ENCODE results near the gene POLL. TPM values are rescaled to one million over a fixed set of nuclear protein-coding genes. Genes with fewer than 3 reads are reported as not detected.

The POLL gene
- total RNA-seq, 5 donors from 2014 or later (not counting 1 experiment from before 2014, with no cell fraction given), result 27.1 to 52.6 (median 43.4) TPM

GRCh38 chr10:101580486-101581399, 7.3 kb downstream of the POLL start:
- H3K9me3 Mint-ChIP-seq, result no peaks in the 10 kb centered on the region
- peaks cover 3 to 15% (median 5%) of the 10 kb centered on the region in 3 donors for H3K4me1 Mint-ChIP-seq
- ChIA-PET CTCF (interaction anchor here in 1 of 2 donors (0.8 kb wide), 1 partner anchor 39 kb away, joined by 3 read pairs; no protein-coding TSS in a partner anchor), POLR2A (no interaction called here)
- H3K9me3 ChIP-seq, result no peaks in the 10 kb centered on the region
- no peak for ATAC-seq (replicated peaks in 1 of 4)
- no peaks in the 10 kb centered on the region for H3K4me1 ChIP-seq (ENCODE audit: control insufficient read depth in 1 of 2, extremely low read depth in 1 of 2, insufficient read depth in 2 of 2, low read length in 2 of 2)
- H3K4me3 ChIP-seq (ENCODE audit: control insufficient read depth in 1 of 2, extremely low read depth in 1 of 2, low read length in 1 of 2), result no peak overlapping the region
- no peaks in the 10 kb centered on the region for H3K27me3 Mint-ChIP-seq
- DNase-seq, result no peak
- H3K36me3 Mint-ChIP-seq, result peaks cover 33% of the 10 kb centered on the region
- peaks cover 8 to 56% of the 10 kb centered on the region in 2 donors for H3K36me3 ChIP-seq (ENCODE audit: control insufficient read depth in 2 of 2, extremely low read depth in 1 of 2, insufficient read depth in 1 of 2, low read length in 1 of 2)
- H3K27ac ChIP-seq (ENCODE audit: low read length), result no peak overlapping the region
- 87% methylated on average over 6 of the region's 10 CpGs for WGBS (ENCODE audit: insufficient coverage)
- no peak overlapping the region for H3K4me3 Mint-ChIP-seq
- no peak overlapping the region for H3K27ac Mint-ChIP-seq
- no peaks in the 10 kb centered on the region for H3K27me3 ChIP-seq (replicated peaks in 1 of 2; ENCODE audit: control insufficient read depth in 2 of 2, extremely low read depth in 1 of 2, insufficient read depth in 2 of 2, low read length in 1 of 2)

- 93% methylated on average over 10 of the region's 12 CpGs for WGBS (ENCODE audit: insufficient coverage)
- Histone ChIP-seq H3K36me3 (ENCODE audit: control insufficient read depth in 2 of 2, extremely low read depth in 1 of 2, insufficient read depth in 1 of 2, low read length in 1 of 2) (peaks cover 8 to 46% of the 10 kb centered on the region in 2 donors), H3K27me3 (replicated peaks in 1 of 2; ENCODE audit: control insufficient read depth in 2 of 2, extremely low read depth in 1 of 2, insufficient read depth in 2 of 2, low read length in 1 of 2) (no peaks in the 10 kb centered on the region), H3K9me3 (no peaks in the 10 kb centered on the region), H3K27ac (ENCODE audit: low read length) (no peak overlapping the region), H3K4me3 (ENCODE audit: control insufficient read depth in 1 of 2, extremely low read depth in 1 of 2, low read length in 1 of 2) (no peak overlapping the region), H3K4me1 (ENCODE audit: control insufficient read depth in 1 of 2, extremely low read depth in 1 of 2, insufficient read depth in 2 of 2, low read length in 2 of 2) (no peaks in the 10 kb centered on the region)
- POLR2A ChIA-PET, result no interaction called here
- Mint-ChIP-seq H3K4me3 (no peak overlapping the region), H3K27ac (no peak overlapping the region), H3K27me3 (no peaks in the 10 kb centered on the region), H3K36me3 (peaks cover 27% of the 10 kb centered on the region), H3K4me1 (peaks cover 0 to 9% (median 0%) of the 10 kb centered on the region in 3 donors), H3K9me3 (no peaks in the 10 kb centered on the region)
- CTCF ChIA-PET, result interaction anchor here in 1 of 2 donors (0.6 kb wide), 1 partner anchor 34 kb away, joined by 4 read pairs; no protein-coding TSS in a partner anchor
- ATAC-seq (replicated peaks in 1 of 4) (no peak), DNase-seq (no peak)
Observed at GRCh38 chr10:101579516-101579870, 8.6 kb downstream of the POLL start.

- Mint-ChIP-seq H3K9me3 (no peaks in the 10 kb centered on the region), H3K27ac (no peak overlapping the region), H3K4me3 (no peak overlapping the region), H3K36me3 (peaks cover 22% of the 10 kb centered on the region), H3K4me1 (peaks cover 0 to 6% (median 0%) of the 10 kb centered on the region in 3 donors), H3K27me3 (no peaks in the 10 kb centered on the region)
- DNase-seq (no peak), ATAC-seq (replicated peaks in 1 of 4) (no peak)
- Histone ChIP-seq H3K36me3 (ENCODE audit: control insufficient read depth in 2 of 2, extremely low read depth in 1 of 2, insufficient read depth in 1 of 2, low read length in 1 of 2) (peaks cover 6 to 45% of the 10 kb centered on the region in 2 donors), H3K9me3 (no peaks in the 10 kb centered on the region), H3K27me3 (replicated peaks in 1 of 2; ENCODE audit: control insufficient read depth in 2 of 2, extremely low read depth in 1 of 2, insufficient read depth in 2 of 2, low read length in 1 of 2) (no peaks in the 10 kb centered on the region), H3K4me3 (ENCODE audit: control insufficient read depth in 1 of 2, extremely low read depth in 1 of 2, low read length in 1 of 2) (no peak overlapping the region), H3K27ac (ENCODE audit: low read length) (no peak overlapping the region), H3K4me1 (ENCODE audit: control insufficient read depth in 1 of 2, extremely low read depth in 1 of 2, insufficient read depth in 2 of 2, low read length in 2 of 2) (no peaks in the 10 kb centered on the region)
- POLR2A ChIA-PET, result no interaction called here
- WGBS (ENCODE audit: insufficient coverage), result 90% methylated on average over 12 of the region's 13 CpGs
- CTCF ChIA-PET, result no interaction called here
Observed at GRCh38 chr10:101578803-101579515, 9.1 kb downstream of the POLL start.

GRCh38 chr10:101578192-101578591, 9.9 kb downstream of the POLL start:
- no peak overlapping the region for H3K27ac Mint-ChIP-seq
- no peaks in the 10 kb centered on the region for H3K9me3 Mint-ChIP-seq
- no peaks in the 10 kb centered on the region for H3K27me3 ChIP-seq (replicated peaks in 1 of 2; ENCODE audit: control insufficient read depth in 2 of 2, extremely low read depth in 1 of 2, insufficient read depth in 2 of 2, low read length in 1 of 2)
- H3K36me3 ChIP-seq (ENCODE audit: control insufficient read depth in 2 of 2, extremely low read depth in 1 of 2, insufficient read depth in 1 of 2, low read length in 1 of 2), result peaks cover 6 to 38% of the 10 kb centered on the region in 2 donors
- 76% methylated on average over 5 of the region's 5 CpGs for WGBS (ENCODE audit: insufficient coverage)
- CTCF ChIA-PET, result no interaction called here
- peaks cover 16% of the 10 kb centered on the region for H3K36me3 Mint-ChIP-seq
- no peaks in the 10 kb centered on the region for H3K27me3 Mint-ChIP-seq
- POLR2A ChIA-PET, result interaction anchor here in 1 of 2 donors (0.5 kb wide), 1 partner anchor 1740 kb away, joined by 6 read pairs; no protein-coding TSS in a partner anchor
- ATAC-seq (replicated peaks in 1 of 4) (no peak), DNase-seq (no peak)
- no peak overlapping the region for H3K4me3 Mint-ChIP-seq
- no peak overlapping the region for H3K4me3 ChIP-seq (ENCODE audit: control insufficient read depth in 1 of 2, extremely low read depth in 1 of 2, low read length in 1 of 2)
- H3K9me3 ChIP-seq, result no peaks in the 10 kb centered on the region
- H3K27ac ChIP-seq (ENCODE audit: low read length), result no peak overlapping the region
- peaks cover 0 to 6% (median 0%) of the 10 kb centered on the region in 3 donors for H3K4me1 Mint-ChIP-seq
- no peaks in the 10 kb centered on the region for H3K4me1 ChIP-seq (ENCODE audit: control insufficient read depth in 1 of 2, extremely low read depth in 1 of 2, insufficient read depth in 2 of 2, low read length in 2 of 2)

GRCh38 chr10:101577121-101577871, 10.8 kb downstream of the POLL start:
- H3K9me3 ChIP-seq, result no peaks in the 10 kb centered on the region
- Mint-ChIP-seq H3K36me3 (peaks cover 16% of the 10 kb centered on the region), H3K4me3 (no peak overlapping the region), H3K27ac (no peak overlapping the region), H3K4me1 (peaks cover 0 to 6% (median 0%) of the 10 kb centered on the region in 3 donors), H3K27me3 (no peaks in the 10 kb centered on the region), H3K9me3 (peaks cover 0 to 2% (median 0%) of the 10 kb centered on the region in 3 donors)
- DNase-seq (no peak), ATAC-seq (replicated peaks in 1 of 4) (no peak)
- CTCF ChIA-PET, result interaction anchor here in 1 of 2 donors (0.7 kb wide), 1 partner anchor 298 kb away, joined by 3 read pairs; no protein-coding TSS in a partner anchor
- peaks cover 6 to 29% of the 10 kb centered on the region in 2 donors for H3K36me3 ChIP-seq (ENCODE audit: control insufficient read depth in 2 of 2, extremely low read depth in 1 of 2, insufficient read depth in 1 of 2, low read length in 1 of 2)
- 74% methylated on average over 5 of the region's 7 CpGs for WGBS (ENCODE audit: insufficient coverage)
- H3K4me3 ChIP-seq (ENCODE audit: control insufficient read depth in 1 of 2, extremely low read depth in 1 of 2, low read length in 1 of 2), result no peak overlapping the region
- POLR2A ChIA-PET, result interaction anchor here in 1 of 2 donors (0.5 kb wide), 2 partner anchors 245 to 1741 kb away, joined by 3 to 6 read pairs; no protein-coding TSS in a partner anchor
- H3K4me1 ChIP-seq (ENCODE audit: control insufficient read depth in 1 of 2, extremely low read depth in 1 of 2, insufficient read depth in 2 of 2, low read length in 2 of 2), result no peaks in the 10 kb centered on the region
- H3K27ac ChIP-seq (ENCODE audit: low read length), result no peak overlapping the region
- no peaks in the 10 kb centered on the region for H3K27me3 ChIP-seq (replicated peaks in 1 of 2; ENCODE audit: control insufficient read depth in 2 of 2, extremely low read depth in 1 of 2, insufficient read depth in 2 of 2, low read length in 1 of 2)

All from T-cell (primary cell).